Measurements from ENCODE around the gene FBXO41. TPM values are rescaled to one million over a fixed set of nuclear protein-coding genes. Genes with fewer than 3 reads are reported as not detected.

Gene FBXO41
- total and polyA plus RNA-seq, 4 donors, result 0.06 to 0.51 (median 0.38) TPM

DNA sequence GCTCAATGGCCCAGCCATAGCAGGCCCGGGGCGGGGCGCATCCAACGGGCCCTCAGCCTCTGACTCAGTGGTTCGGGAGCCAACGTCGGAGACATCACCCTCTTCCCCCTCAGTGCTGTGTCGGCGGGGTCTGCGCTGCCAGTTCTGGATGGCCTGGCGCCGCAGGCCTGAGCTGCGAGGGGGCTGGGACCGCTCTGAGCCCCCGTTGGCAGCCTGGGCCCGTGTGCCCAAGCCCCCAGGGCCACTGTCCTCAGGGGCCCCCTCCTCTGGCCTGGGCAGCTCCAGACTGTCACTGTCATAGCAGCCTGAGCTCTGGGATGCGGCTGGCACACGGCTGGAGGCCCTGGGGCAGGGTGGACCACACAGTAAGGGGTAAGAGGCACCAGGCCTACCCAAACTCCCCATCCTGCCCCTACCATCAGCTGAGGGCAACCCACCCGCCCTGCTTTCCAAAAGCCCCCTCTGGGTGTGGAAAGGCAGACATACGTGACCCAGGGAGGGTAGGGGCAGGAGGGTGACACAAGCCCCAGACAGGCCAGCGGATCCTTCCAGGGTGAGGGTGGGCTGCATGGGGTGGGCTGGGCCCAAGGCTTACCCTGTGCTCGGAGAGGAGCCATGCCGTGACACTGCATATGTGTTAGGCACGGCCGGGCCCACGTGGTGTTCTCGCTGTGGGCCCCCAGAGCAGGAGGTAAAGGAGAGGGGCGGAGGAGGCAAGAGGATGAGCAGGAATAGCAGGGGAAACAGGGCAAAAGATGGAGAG is 18.8 kb downstream of the FBXO41 start:
- Histone ChIP-seq H3K9ac (ENCODE audit: low read depth in 1 of 2, low read length in 2 of 2) (no peak overlapping the region), H3K27ac (ENCODE audit: low read depth in 1 of 2, low read length in 2 of 2) (no peak overlapping the region), H3K27me3 (ENCODE audit: control insufficient read depth in 4 of 4, insufficient read depth in 4 of 4, low read length in 3 of 4) (peaks cover 0 to 7% (median 0%) of the 10 kb centered on the region in 4 donors), H3K4me1 (ENCODE audit: control insufficient read depth in 4 of 4, insufficient read depth in 4 of 4, low read length in 3 of 4) (peaks cover 3 to 12% (median 7%) of the 10 kb centered on the region in 4 donors), H3K36me3 (ENCODE audit: control insufficient read depth in 4 of 4, insufficient read depth in 3 of 4, low read depth in 1 of 4, low read length in 3 of 4) (no peaks in the 10 kb centered on the region), H3K4me3 (ENCODE audit: low read depth in 1 of 3, low read length in 3 of 3) (no peak overlapping the region), H3K9me3 (ENCODE audit: control insufficient read depth in 4 of 4, low read length in 3 of 4) (no peaks in the 10 kb centered on the region)
- 92% methylated on average over 28 of the region's 28 CpGs for WGBS
- TF ChIP-seq HNF4A (conservative IDR thresholded peaks at IDR 0.05), result no peak
- TF ChIP-seq, protein P1, sequence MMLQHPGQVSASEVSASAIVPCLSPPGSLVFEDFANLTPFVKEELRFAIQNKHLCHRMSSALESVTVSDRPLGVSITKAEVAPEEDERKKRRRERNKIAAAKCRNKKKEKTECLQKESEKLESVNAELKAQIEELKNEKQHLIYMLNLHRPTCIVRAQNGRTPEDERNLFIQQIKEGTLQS (IDR thresholded peaks at IDR 0.05), result no peak
- no peak for DNase-seq (ENCODE audit: low spot score)

DNA sequence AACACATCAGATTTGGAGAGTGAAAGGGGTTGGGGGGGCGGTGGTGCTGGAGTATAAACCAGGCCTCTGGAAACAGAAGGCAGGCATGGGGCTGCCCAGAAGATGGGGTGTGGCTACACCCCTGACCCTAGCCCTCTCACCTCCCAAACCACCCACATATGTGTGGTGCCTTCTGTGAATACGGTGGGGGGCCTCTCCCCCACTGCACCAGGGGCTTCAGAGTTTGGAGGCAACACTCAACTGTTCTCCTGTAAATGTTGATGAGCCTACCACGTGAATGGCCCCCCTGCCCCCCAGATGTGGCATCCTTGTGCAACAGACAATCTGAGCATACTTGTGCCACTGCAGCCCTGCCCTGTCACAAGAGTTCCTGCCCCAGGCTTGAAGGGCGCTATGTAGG is 19.5 kb downstream of the FBXO41 start:
- Histone ChIP-seq H3K4me1 (ENCODE audit: control insufficient read depth in 4 of 4, insufficient read depth in 4 of 4, low read length in 3 of 4) (peaks cover 3 to 12% (median 7%) of the 10 kb centered on the region in 4 donors), H3K36me3 (ENCODE audit: control insufficient read depth in 4 of 4, insufficient read depth in 3 of 4, low read depth in 1 of 4, low read length in 3 of 4) (no peaks in the 10 kb centered on the region), H3K9me3 (ENCODE audit: control insufficient read depth in 4 of 4, low read length in 3 of 4) (no peaks in the 10 kb centered on the region), H3K9ac (ENCODE audit: low read depth in 1 of 2, low read length in 2 of 2) (no peak overlapping the region), H3K4me3 (ENCODE audit: low read depth in 1 of 3, low read length in 3 of 3) (no peak overlapping the region), H3K27me3 (ENCODE audit: control insufficient read depth in 4 of 4, insufficient read depth in 4 of 4, low read length in 3 of 4) (peaks cover 0 to 7% (median 0%) of the 10 kb centered on the region in 4 donors), H3K27ac (ENCODE audit: low read depth in 1 of 2, low read length in 2 of 2) (no peak overlapping the region)
- TF ChIP-seq SP1 (IDR thresholded peaks at IDR 0.05) (no peak), YY1 (IDR thresholded peaks at IDR 0.05) (no peak)
- TF ChIP-seq, protein P2, sequence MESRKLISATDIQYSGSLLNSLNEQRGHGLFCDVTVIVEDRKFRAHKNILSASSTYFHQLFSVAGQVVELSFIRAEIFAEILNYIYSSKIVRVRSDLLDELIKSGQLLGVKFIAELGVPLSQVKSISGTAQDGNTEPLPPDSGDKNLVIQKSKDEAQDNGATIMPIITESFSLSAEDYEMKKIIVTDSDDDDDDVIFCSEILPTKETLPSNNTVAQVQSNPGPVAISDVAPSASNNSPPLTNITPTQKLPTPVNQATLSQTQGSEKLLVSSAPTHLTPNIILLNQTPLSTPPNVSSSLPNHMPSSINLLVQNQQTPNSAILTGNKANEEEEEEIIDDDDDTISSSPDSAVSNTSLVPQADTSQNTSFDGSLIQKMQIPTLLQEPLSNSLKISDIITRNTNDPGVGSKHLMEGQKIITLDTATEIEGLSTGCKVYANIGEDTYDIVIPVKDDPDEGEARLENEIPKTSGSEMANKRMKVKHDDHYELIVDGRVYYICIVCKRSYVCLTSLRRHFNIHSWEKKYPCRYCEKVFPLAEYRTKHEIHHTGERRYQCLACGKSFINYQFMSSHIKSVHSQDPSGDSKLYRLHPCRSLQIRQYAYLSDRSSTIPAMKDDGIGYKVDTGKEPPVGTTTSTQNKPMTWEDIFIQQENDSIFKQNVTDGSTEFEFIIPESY (IDR thresholded peaks at IDR 0.05), result no peak
- TF ChIP-seq, protein P3, sequence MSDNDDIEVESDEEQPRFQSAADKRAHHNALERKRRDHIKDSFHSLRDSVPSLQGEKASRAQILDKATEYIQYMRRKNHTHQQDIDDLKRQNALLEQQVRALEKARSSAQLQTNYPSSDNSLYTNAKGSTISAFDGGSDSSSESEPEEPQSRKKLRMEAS (IDR thresholded peaks at IDR 0.05), result no peak
- TF ChIP-seq, protein P4, sequence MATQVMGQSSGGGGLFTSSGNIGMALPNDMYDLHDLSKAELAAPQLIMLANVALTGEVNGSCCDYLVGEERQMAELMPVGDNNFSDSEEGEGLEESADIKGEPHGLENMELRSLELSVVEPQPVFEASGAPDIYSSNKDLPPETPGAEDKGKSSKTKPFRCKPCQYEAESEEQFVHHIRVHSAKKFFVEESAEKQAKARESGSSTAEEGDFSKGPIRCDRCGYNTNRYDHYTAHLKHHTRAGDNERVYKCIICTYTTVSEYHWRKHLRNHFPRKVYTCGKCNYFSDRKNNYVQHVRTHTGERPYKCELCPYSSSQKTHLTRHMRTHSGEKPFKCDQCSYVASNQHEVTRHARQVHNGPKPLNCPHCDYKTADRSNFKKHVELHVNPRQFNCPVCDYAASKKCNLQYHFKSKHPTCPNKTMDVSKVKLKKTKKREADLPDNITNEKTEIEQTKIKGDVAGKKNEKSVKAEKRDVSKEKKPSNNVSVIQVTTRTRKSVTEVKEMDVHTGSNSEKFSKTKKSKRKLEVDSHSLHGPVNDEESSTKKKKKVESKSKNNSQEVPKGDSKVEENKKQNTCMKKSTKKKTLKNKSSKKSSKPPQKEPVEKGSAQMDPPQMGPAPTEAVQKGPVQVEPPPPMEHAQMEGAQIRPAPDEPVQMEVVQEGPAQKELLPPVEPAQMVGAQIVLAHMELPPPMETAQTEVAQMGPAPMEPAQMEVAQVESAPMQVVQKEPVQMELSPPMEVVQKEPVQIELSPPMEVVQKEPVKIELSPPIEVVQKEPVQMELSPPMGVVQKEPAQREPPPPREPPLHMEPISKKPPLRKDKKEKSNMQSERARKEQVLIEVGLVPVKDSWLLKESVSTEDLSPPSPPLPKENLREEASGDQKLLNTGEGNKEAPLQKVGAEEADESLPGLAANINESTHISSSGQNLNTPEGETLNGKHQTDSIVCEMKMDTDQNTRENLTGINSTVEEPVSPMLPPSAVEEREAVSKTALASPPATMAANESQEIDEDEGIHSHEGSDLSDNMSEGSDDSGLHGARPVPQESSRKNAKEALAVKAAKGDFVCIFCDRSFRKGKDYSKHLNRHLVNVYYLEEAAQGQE (IDR thresholded peaks at IDR 0.05), result no peak
- 91% methylated on average over 4 of the region's 4 CpGs for WGBS
- DNase-seq (ENCODE audit: low spot score), result no peak

DNA sequence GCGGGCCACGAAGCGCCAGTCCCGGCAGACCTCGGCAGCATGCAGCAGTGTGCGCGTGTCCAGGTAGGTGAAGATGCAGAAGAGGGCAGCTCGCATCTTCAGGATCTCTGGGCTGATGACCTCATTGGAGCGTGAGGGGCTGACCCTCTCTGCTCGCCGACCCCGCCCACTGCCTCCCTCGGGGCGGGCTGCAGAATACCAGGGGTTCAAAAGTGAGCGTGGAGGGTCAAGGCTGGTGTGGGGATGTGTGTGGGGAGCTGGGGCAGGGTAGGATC is 20.0 kb downstream of the FBXO41 start:
- H3K27me3 ChIP-seq (ENCODE audit: control insufficient read depth in 4 of 4, insufficient read depth in 4 of 4, low read length in 3 of 4), result peaks cover 0 to 4% (median 0%) of the 10 kb centered on the region in 4 donors
- H3K27ac ChIP-seq (ENCODE audit: low read depth in 1 of 2, low read length in 2 of 2), result no peak overlapping the region
- peaks cover 2 to 9% (median 6%) of the 10 kb centered on the region in 4 donors for H3K4me1 ChIP-seq (ENCODE audit: control insufficient read depth in 4 of 4, insufficient read depth in 4 of 4, low read length in 3 of 4)
- TF ChIP-seq HNF4A (conservative IDR thresholded peaks at IDR 0.05) (no peak), FOXA2 (IDR thresholded peaks at IDR 0.05) (no peak), HNF4G (IDR thresholded peaks at IDR 0.05) (no peak), RXRA (IDR thresholded peaks at IDR 0.05) (no peak)
- TF ChIP-seq, protein P3 (IDR thresholded peaks at IDR 0.05), result no peak
- no peaks in the 10 kb centered on the region for H3K36me3 ChIP-seq (ENCODE audit: control insufficient read depth in 4 of 4, insufficient read depth in 3 of 4, low read depth in 1 of 4, low read length in 3 of 4)
- DNase-seq (ENCODE audit: low spot score), result no peak
- WGBS, result 93% methylated on average over 15 of the region's 15 CpGs
- H3K4me3 ChIP-seq (ENCODE audit: low read depth in 1 of 3, low read length in 3 of 3), result no peak overlapping the region
- no peaks in the 10 kb centered on the region for H3K9me3 ChIP-seq (ENCODE audit: control insufficient read depth in 4 of 4, low read length in 3 of 4)
- no peak overlapping the region for H3K9ac ChIP-seq (ENCODE audit: low read depth in 1 of 2, low read length in 2 of 2)

Data from liver (tissue), 9 donors.